Activated CD8-positive, alpha-beta T cell treated with anti-CD3 and anti-CD28 coated beads for 36 hours (primary cell): ENCODE measurements around the gene PRPF18. TPM values are rescaled to one million over a fixed set of nuclear protein-coding genes. Genes with fewer than 3 reads are reported as not detected.
A peak's percentile ranks its signal among the peaks of the same experiment; 100 is the strongest.
"Not testable (repeated sequence)": the region's sequence is repeated elsewhere in the genome, so short reads cannot be mapped to it uniquely, and the experiment has no call there.

Experiments used
- ATAC-seq: fragments of 200-7000 bp; cut with Tn5 transposase; one replicate; pipeline ENCODE4 v1.10.0; 2021; ENCODE audit warnings: mild to moderate bottlenecking, moderate library complexity
- CTCF ChIA-PET: fragments of 350-600 bp; sonication (Branson Sonifier 250); formaldehyde crosslinking; loops from one replicate; lab custom pipeline; 2021; ENCODE audit warnings: antibody characterized with exemption; lab: Charles Lee
- POLR2A ChIA-PET: fragments of 350-600 bp; sonication (Branson Sonifier 250); formaldehyde crosslinking; loops from one replicate; lab custom pipeline; 2021; ENCODE audit warnings: antibody characterized with exemption; lab: Charles Lee
- DNase-seq: peaks from one replicate; pipeline ENCODE4 v3.0.0-alpha.2; 2020
- H3K27ac Mint-ChIP-seq: one replicate; pipeline ENCODE4 v1.8.0; 2021; ENCODE audit warnings: mild to moderate bottlenecking, mixed read lengths
- H3K27me3 Mint-ChIP-seq: one replicate; pipeline ENCODE4 v1.8.0; 2021; ENCODE audit warnings: mixed read lengths
- H3K36me3 Mint-ChIP-seq: one replicate; pipeline ENCODE4 v1.8.0; 2021; ENCODE audit warnings: low read depth, mixed read lengths
- H3K4me1 Mint-ChIP-seq: one replicate; pipeline ENCODE4 v1.8.0; 2021; ENCODE audit warnings: low read depth, mixed read lengths
- H3K4me3 Mint-ChIP-seq: one replicate; pipeline ENCODE4 v1.8.0; 2021; ENCODE audit warnings: mild to moderate bottlenecking, moderate library complexity, mixed read lengths
- H3K9me3 Mint-ChIP-seq: one replicate; pipeline ENCODE4 v1.8.0; 2021; ENCODE audit warnings: mixed read lengths
- intact Hi-C: fragments of 100-400 bp; cut with micrococcal nuclease; formaldehyde crosslinking; loops from one replicate; pipeline ENCODE4 v1.10.0; 2022
- total RNA-seq, 2 experiments: library from RNA; stranded (reverse); gene quantifications; one replicate each; pipeline ENCODE4 v1.2.3, GENCODE V29; 2021
- TF ChIP-seq, protein P1 (sequence below): fragments of 200-600 bp; IDR thresholded peaks from one replicate; pipeline ENCODE4 v1.8.0; 2022; ENCODE audit warnings: antibody characterized with exemption, mild to moderate bottlenecking

Gene PRPF18
- 10 to 100 TPM; 17.9 to 18.4 TPM for total RNA-seq

DNA sequence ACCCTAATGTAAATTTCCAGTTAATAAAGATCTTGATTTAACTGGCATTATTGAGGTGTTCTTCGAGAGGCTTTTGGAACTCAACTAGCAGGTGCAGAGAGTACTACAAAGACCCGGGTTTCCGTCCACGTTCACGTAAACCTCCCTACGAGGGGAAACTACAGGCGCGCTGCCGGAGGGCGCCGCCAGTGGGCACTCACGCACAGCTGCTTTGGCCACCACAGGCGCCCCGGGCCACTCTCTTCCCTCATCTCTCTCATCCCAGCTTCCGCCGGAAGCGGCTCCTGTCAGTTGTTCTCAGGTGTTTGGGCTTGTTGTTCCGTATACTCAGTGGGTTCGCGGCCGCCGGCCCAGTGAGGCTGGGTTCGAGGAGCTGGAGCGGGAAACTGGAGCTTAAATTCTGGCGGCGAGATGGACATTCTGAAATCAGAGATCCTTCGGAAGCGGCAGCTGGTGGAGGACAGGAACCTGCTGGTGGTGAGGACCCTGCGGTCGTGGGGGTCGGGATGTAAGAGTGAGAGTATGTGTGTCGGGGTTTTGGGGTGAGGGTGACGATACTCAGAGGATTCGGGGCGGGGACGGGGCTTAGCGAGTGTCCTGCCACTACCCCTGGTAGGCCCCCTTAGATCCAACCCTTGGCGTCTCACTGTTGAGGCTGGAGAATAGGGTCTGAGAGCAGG lies at the start of gene PRPF18:
Gene PRPF18 (plus strand): TSS at position 290 of the 680 bp plus-strand sequence. CDS start 122 bp downstream, at position 412.
- ChIA-PET CTCF (interaction anchor here (0.5 to 1.9 kb wide), 12 partner anchors 9 to 435 kb away, joined by 3 to 8 read pairs (median 3); no protein-coding TSS in a partner anchor), POLR2A (interaction anchor here (0.6 to 0.9 kb wide), 3 partner anchors 60 to 599 kb away, joined by 3 read pairs; no protein-coding TSS in a partner anchor)
- peaks cover 11% of the 10 kb centered on the region for H3K27me3 Mint-ChIP-seq
- H3K4me1 Mint-ChIP-seq, result peaks cover 22% of the 10 kb centered on the region
- ATAC-seq (peak; percentile 100), DNase-seq (peak; percentile 97)
- H3K9me3 Mint-ChIP-seq, result no peaks in the 10 kb centered on the region
- intact Hi-C loops, result no loop called here
- peak within 1 kb of the TSS; percentile 99 for H3K4me3 Mint-ChIP-seq
- peak within 1 kb of the TSS; percentile 97 for H3K27ac Mint-ChIP-seq
- H3K36me3 Mint-ChIP-seq, result no peaks in the 10 kb centered on the region
- TF ChIP-seq, protein P1, sequence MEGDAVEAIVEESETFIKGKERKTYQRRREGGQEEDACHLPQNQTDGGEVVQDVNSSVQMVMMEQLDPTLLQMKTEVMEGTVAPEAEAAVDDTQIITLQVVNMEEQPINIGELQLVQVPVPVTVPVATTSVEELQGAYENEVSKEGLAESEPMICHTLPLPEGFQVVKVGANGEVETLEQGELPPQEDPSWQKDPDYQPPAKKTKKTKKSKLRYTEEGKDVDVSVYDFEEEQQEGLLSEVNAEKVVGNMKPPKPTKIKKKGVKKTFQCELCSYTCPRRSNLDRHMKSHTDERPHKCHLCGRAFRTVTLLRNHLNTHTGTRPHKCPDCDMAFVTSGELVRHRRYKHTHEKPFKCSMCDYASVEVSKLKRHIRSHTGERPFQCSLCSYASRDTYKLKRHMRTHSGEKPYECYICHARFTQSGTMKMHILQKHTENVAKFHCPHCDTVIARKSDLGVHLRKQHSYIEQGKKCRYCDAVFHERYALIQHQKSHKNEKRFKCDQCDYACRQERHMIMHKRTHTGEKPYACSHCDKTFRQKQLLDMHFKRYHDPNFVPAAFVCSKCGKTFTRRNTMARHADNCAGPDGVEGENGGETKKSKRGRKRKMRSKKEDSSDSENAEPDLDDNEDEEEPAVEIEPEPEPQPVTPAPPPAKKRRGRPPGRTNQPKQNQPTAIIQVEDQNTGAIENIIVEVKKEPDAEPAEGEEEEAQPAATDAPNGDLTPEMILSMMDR, result peak; percentile 92

DNA sequence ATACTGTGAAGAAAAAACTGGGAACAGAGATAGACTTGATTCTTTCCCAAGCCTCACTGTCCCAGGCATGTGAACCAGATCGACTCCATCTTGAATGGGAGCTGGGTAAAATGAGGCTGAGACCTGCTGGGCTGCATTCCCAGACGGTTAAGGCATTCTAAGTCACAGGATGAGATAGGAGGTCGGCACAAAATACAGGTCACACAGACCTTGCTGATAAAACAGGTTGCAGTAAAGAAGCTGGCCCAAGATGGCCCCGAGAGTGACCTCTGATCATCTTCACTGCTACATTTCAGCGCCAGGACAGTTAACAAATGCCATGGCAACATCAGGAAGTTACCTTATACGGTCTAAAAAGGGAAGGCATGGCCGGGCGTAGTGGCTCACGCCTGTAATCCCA lies 48.8 kb upstream of the PRPF18 start:
- intact Hi-C loops, result loop anchor here (5.0 kb wide), 1 partner anchor 166 kb away; no protein-coding TSS in a partner anchor
- H3K36me3 Mint-ChIP-seq, H3K4me1 Mint-ChIP-seq, H3K9me3 Mint-ChIP-seq, DNase-seq, H3K27ac Mint-ChIP-seq, POLR2A ChIA-PET, ATAC-seq, H3K4me3 Mint-ChIP-seq: not testable (repeated sequence)
- CTCF ChIA-PET, result interaction anchor here (2.3 kb wide), 1 partner anchor 166 kb away, joined by 20 read pairs; no protein-coding TSS in a partner anchor
- peaks cover 31% of the 10 kb centered on the region for H3K27me3 Mint-ChIP-seq

GRCh38 chr10:13542533-13542932 lies 44.2 kb upstream of the PRPF18 start:
- intact Hi-C loops, result no loop called here
- TF ChIP-seq, protein P1, result no peak
- POLR2A ChIA-PET, result no interaction called here
- Mint-ChIP-seq H3K27ac (no peak overlapping the region), H3K4me1 (no peaks in the 10 kb centered on the region), H3K27me3 (peaks cover 29% of the 10 kb centered on the region), H3K4me3 (no peak overlapping the region), H3K36me3 (no peaks in the 10 kb centered on the region), H3K9me3 (no peaks in the 10 kb centered on the region)
- ATAC-seq (no peak), DNase-seq (no peak)
- CTCF ChIA-PET, result no interaction called here

DNA sequence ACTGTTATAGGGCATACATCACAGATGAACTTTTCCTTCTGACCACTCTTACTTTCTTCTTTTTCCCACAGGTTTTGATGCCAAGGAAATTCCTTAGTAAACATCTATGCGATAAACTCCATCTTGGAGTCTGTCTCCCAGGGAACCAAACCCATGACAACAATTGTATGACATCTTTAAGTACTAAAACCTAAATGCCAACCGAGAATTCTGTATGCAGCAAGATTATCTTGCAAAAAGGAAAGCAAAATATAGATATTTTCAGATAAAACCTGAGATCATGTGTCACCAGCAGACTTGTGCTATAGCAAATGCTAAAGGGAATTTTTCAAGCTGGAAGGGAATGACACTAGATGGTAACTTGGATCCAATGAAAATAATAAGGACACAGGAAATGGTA lies 36.0 kb upstream of the PRPF18 start:
- TF ChIP-seq, protein P1, result no peak
- Mint-ChIP-seq H3K36me3 (peaks cover 3% of the 10 kb centered on the region), H3K27ac (no peak overlapping the region), H3K27me3 (peaks cover 23% of the 10 kb centered on the region), H3K4me3 (no peak overlapping the region), H3K9me3 (peaks cover 14% of the 10 kb centered on the region), H3K4me1 (no peaks in the 10 kb centered on the region)
- intact Hi-C loops, result no loop called here
- DNase-seq, result no peak
- ChIA-PET CTCF (interaction anchor here (1.0 kb wide), 1 partner anchor 14 kb away, joined by 3 read pairs; no protein-coding TSS in a partner anchor), POLR2A (no interaction called here)
- ATAC-seq, result no peak

DNA sequence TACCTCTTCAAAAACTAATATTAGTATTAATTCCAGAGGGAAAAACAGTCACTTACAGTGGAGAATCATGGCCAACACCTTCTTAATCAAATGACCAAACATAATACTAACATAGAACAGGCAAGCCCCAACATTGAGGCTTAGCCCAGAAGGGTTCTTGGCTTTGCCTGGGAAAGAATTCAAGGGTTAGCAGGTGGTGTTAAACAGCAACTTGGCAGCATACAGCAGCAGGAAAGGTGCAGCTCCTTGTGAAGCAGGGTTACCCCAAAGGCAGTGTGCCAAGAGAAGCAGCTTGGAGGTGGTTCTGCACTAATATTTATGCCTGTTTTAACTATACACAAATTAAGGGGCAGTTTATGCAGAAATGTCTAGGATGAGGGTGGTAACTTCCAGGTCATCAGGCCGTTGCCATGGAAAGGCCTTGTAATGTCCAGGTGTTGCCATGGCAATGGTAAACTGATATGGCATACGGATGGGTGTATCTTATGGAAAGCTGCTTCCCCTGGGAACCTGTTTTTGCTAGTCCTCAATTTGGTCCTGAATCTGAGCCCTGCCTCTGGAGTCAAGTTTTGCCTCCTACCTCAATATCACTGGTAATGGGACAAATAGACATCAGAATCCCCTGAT lies 30.8 kb upstream of the PRPF18 start:
- POLR2A ChIA-PET, result interaction anchor here (0.6 kb wide), 1 partner anchor 284 kb away, joined by 3 read pairs; no protein-coding TSS in a partner anchor
- no peak overlapping the region for H3K27ac Mint-ChIP-seq
- peaks cover 12% of the 10 kb centered on the region for H3K27me3 Mint-ChIP-seq
- H3K4me3 Mint-ChIP-seq, result no peak overlapping the region
- ATAC-seq (no peak), DNase-seq (no peak)
- CTCF ChIA-PET, result no interaction called here
- peaks cover 4% of the 10 kb centered on the region for H3K9me3 Mint-ChIP-seq
- TF ChIP-seq, protein P1, result no peak
- intact Hi-C loops, result no loop called here
- H3K4me1 Mint-ChIP-seq, result peaks cover 3% of the 10 kb centered on the region
- H3K36me3 Mint-ChIP-seq, result no peaks in the 10 kb centered on the region
